ENCODE results near the gene PTPN4.

Gene PTPN4

DNA sequence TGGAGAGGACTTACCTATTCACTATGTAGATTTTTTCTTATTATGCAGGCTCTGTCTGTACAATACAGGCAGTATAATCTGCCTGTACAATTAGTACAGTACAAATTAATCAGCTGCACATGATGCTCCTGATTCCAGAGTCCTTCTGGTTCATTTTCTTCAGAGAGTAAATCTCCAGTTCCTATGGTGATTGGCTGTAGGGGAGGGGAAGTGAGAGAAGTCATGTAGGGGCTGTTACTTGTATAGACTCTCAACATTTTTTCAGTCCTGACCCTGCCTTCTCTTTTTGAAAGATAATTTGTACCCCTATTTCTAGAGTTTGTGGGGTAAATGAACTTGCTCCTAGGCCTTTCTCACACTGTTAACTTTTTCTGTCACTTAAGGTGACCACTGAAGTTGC is 54.5 kb downstream of the PTPN4 start:
- Histone ChIP-seq H3F3A (ENCODE audit: insufficient read depth, low read length) (no peaks in the 10 kb centered on the region), H3K36me3 (replicated peaks; ENCODE audit: insufficient read depth, low read length) (no peaks in the 10 kb centered on the region), H3K9ac (ENCODE audit: low read length) (no peak overlapping the region), H3K4me3 (ENCODE audit: low read length) (no peak overlapping the region), H3K79me2 (ENCODE audit: low read length) (peaks cover 36% of the 10 kb centered on the region), H3K9me3 (replicated peaks; ENCODE audit: insufficient read depth, low read length) (no peaks in the 10 kb centered on the region), H3K4me1 (ENCODE audit: low read length) (no peaks in the 10 kb centered on the region), H2AFZ (ENCODE audit: low read length) (no peak overlapping the region), H3K27ac (ENCODE audit: low read length) (no peak overlapping the region), H3K9me2 (replicated peaks; ENCODE audit: insufficient read depth, low read length) (no peaks in the 10 kb centered on the region), H3K27me3 (replicated peaks; ENCODE audit: insufficient read depth, low read length) (no peaks in the 10 kb centered on the region), H3K4me2 (ENCODE audit: low read depth, low read length) (no peak overlapping the region), H4K20me1 (ENCODE audit: insufficient read depth, low read length) (no peaks in the 10 kb centered on the region)
- no peak for DNase-seq
- no peak for TF ChIP-seq EZH2phosphoT487 (IDR thresholded peaks at IDR 0.05; ENCODE audit: low read length)
- TF ChIP-seq, protein P1, sequence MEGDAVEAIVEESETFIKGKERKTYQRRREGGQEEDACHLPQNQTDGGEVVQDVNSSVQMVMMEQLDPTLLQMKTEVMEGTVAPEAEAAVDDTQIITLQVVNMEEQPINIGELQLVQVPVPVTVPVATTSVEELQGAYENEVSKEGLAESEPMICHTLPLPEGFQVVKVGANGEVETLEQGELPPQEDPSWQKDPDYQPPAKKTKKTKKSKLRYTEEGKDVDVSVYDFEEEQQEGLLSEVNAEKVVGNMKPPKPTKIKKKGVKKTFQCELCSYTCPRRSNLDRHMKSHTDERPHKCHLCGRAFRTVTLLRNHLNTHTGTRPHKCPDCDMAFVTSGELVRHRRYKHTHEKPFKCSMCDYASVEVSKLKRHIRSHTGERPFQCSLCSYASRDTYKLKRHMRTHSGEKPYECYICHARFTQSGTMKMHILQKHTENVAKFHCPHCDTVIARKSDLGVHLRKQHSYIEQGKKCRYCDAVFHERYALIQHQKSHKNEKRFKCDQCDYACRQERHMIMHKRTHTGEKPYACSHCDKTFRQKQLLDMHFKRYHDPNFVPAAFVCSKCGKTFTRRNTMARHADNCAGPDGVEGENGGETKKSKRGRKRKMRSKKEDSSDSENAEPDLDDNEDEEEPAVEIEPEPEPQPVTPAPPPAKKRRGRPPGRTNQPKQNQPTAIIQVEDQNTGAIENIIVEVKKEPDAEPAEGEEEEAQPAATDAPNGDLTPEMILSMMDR (IDR thresholded peaks at IDR 0.05; ENCODE audit: low read length) = no peak
- no peak for TF ChIP-seq EZH2 (optimal IDR thresholded peaks at IDR 0.05; ENCODE audit: low read depth, low read length)

DNA sequence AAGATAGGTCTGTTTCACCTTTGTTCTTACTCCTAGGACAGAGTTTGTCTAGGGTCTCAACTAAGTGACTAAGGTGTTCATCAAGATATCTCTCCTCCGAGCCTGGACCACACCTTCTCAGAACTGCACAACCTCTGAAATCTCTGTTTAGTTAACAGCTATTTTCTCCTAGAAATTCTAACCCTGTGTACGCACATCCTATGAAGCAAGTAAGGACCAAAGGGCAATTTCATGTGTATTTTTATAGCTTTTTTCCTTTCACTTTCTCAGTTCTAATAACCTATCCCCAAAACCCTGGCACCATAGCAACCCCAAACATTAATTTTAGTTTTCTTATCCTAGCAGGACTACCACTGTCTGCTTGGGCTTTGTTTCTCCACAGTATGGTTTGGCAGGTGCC is 59.1 kb downstream of the PTPN4 start:
- Histone ChIP-seq H3K27me3 (replicated peaks; ENCODE audit: insufficient read depth, low read length) (no peaks in the 10 kb centered on the region), H3K9me3 (replicated peaks; ENCODE audit: insufficient read depth, low read length) (no peaks in the 10 kb centered on the region), H3K36me3 (replicated peaks; ENCODE audit: insufficient read depth, low read length) (no peaks in the 10 kb centered on the region), H3K9ac (ENCODE audit: low read length) (no peak overlapping the region), H2AFZ (ENCODE audit: low read length) (no peak overlapping the region), H3K4me3 (ENCODE audit: low read length) (no peak overlapping the region), H3K9me2 (replicated peaks; ENCODE audit: insufficient read depth, low read length) (no peaks in the 10 kb centered on the region), H3K79me2 (ENCODE audit: low read length) (peaks cover 53% of the 10 kb centered on the region), H3K27ac (ENCODE audit: low read length) (no peak overlapping the region), H3K4me2 (ENCODE audit: low read depth, low read length) (no peak overlapping the region), H4K20me1 (ENCODE audit: insufficient read depth, low read length) (peaks cover 3% of the 10 kb centered on the region; the same call in 1 of the 2 replicates), H3K4me1 (ENCODE audit: low read length) (no peaks in the 10 kb centered on the region), H3F3A (ENCODE audit: insufficient read depth, low read length) (no peaks in the 10 kb centered on the region)
- DNase-seq = no peak
- TF ChIP-seq EZH2phosphoT487 (IDR thresholded peaks at IDR 0.05; ENCODE audit: low read length) = no peak
- TF ChIP-seq EZH2 (optimal IDR thresholded peaks at IDR 0.05; ENCODE audit: low read depth, low read length) = no peak
- TF ChIP-seq, protein P1 (IDR thresholded peaks at IDR 0.05; ENCODE audit: low read length) = no peak

DNA sequence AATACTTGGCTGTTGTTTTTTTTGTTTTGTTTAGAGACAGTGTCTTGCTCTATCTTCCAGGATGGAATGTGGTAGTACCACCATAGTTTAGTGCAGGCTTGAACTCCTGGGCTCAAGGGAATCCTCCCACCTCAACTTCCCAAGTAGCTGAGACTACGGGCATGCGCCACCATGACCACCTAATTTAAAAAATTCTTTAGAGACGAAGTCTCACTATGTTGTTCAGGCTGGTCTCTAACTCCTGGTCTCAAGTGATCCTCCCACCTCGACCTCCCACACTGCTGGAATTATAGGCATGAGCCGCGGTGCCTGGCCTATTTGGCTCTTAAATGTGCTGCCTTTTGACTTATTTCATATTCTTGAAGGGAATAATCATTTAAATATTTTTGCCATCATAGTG is 60.1 kb downstream of the PTPN4 start:
- no peak overlapping the region for H3K4me3 ChIP-seq (ENCODE audit: low read length)
- H3F3A ChIP-seq (ENCODE audit: insufficient read depth, low read length) = no peaks in the 10 kb centered on the region
- no peak overlapping the region for H3K9ac ChIP-seq (ENCODE audit: low read length)
- no peaks in the 10 kb centered on the region for H3K9me2 ChIP-seq (replicated peaks; ENCODE audit: insufficient read depth, low read length)
- H3K36me3 ChIP-seq (replicated peaks; ENCODE audit: insufficient read depth, low read length) = no peaks in the 10 kb centered on the region
- no peaks in the 10 kb centered on the region for H3K9me3 ChIP-seq (replicated peaks; ENCODE audit: insufficient read depth, low read length)
- TF ChIP-seq EZH2 (optimal IDR thresholded peaks at IDR 0.05; ENCODE audit: low read depth, low read length) (no peak), EZH2phosphoT487 (IDR thresholded peaks at IDR 0.05; ENCODE audit: low read length) (no peak)
- TF ChIP-seq, protein P1 (IDR thresholded peaks at IDR 0.05; ENCODE audit: low read length) = no peak
- H3K27ac ChIP-seq (ENCODE audit: low read length) = no peak overlapping the region
- H2AFZ ChIP-seq (ENCODE audit: low read length) = no peak overlapping the region
- H3K4me2 ChIP-seq (ENCODE audit: low read depth, low read length) = no peak overlapping the region
- no peak for DNase-seq
- H3K27me3 ChIP-seq (replicated peaks; ENCODE audit: insufficient read depth, low read length) = no peaks in the 10 kb centered on the region
- peaks cover 3% of the 10 kb centered on the region; the same call in 1 of the 2 replicates for H4K20me1 ChIP-seq (ENCODE audit: insufficient read depth, low read length)
- peaks cover 60% of the 10 kb centered on the region for H3K79me2 ChIP-seq (ENCODE audit: low read length)
- H3K4me1 ChIP-seq (ENCODE audit: low read length) = no peaks in the 10 kb centered on the region

Measured in MM.1S (cell line).